Endothelial cell of hepatic sinusoid (primary cell): ENCODE measurements around the gene PPP1R36.
"Not testable (repeated sequence)": the region's sequence is repeated elsewhere in the genome, so short reads cannot be mapped to it uniquely, and the experiment has no call there.

Experiments
- in situ Hi-C: cut with HindIII; loops from 2 replicates; pipeline ENCODE4 v1.10.0; 2017; ENCODE audit warnings: low sequenced_read_pairs

The PPP1R36 gene

GRCh38 chr14:64610049-64610746 is 60.4 kb downstream of the PPP1R36 start:
- in situ Hi-C loops = loop anchor here (5.0 kb wide), 1 partner anchor 68 kb away; the partner anchor contains the start of gene HSPA2

GRCh38 chr14:64611358-64612020 is 61.7 kb downstream of the PPP1R36 start:
- in situ Hi-C loops = loop anchor here (5.0 kb wide), 1 partner anchor 69 kb away; the partner anchor contains the start of gene HSPA2

- in situ Hi-C loops = loop anchor here (5.0 kb wide), 1 partner anchor 70 kb away; the partner anchor contains the start of gene HSPA2
These were observed 62.2 kb downstream of the PPP1R36 start for GRCh38 chr14:64612021-64612380.

- in situ Hi-C loops = loop anchor here (5.0 kb wide), 1 partner anchor 71 kb away; the partner anchor contains the start of gene HSPA2
These were observed 63.4 kb downstream of the PPP1R36 start for GRCh38 chr14:64612971-64613666.

- in situ Hi-C loops = loop anchor here (5.0 kb wide), 1 partner anchor 72 kb away; the partner anchor contains the start of gene HSPA2
These were observed 64.4 kb downstream of the PPP1R36 start for GRCh38 chr14:64614166-64614565.

GRCh38 chr14:64614805-64615391 is 65.1 kb downstream of the PPP1R36 start:
- in situ Hi-C loops = loop anchor here (5.0 kb wide), 1 partner anchor 73 kb away; the partner anchor contains the start of gene HSPA2

GRCh38 chr14:64617872-64618408 is 68.2 kb downstream of the PPP1R36 start:
- in situ Hi-C loops = not testable (repeated sequence)

- in situ Hi-C loops = no loop called here
These were observed 71.1 kb downstream of the PPP1R36 start for GRCh38 chr14:64620910-64621309.

GRCh38 chr14:64623554-64624165 is 73.9 kb downstream of the PPP1R36 start:
- in situ Hi-C loops = no loop called here

GRCh38 chr14:64625386-64626232 is 75.8 kb downstream of the PPP1R36 start:
- in situ Hi-C loops = no loop called here

GRCh38 chr14:64628940-64629408 is 79.2 kb downstream of the PPP1R36 start:
- in situ Hi-C loops = no loop called here

- in situ Hi-C loops = no loop called here
These were observed 81.0 kb downstream of the PPP1R36 start for GRCh38 chr14:64630778-64631177.

GRCh38 chr14:64631222-64631621 is 81.5 kb downstream of the PPP1R36 start:
- in situ Hi-C loops = not testable (repeated sequence)

GRCh38 chr14:64632056-64632455 is 82.3 kb downstream of the PPP1R36 start:
- in situ Hi-C loops = no loop called here

- in situ Hi-C loops = no loop called here
These were observed 84.8 kb downstream of the PPP1R36 start for GRCh38 chr14:64634558-64634957.

GRCh38 chr14:64636208-64636979 is 86.6 kb downstream of the PPP1R36 start:
- in situ Hi-C loops = no loop called here

GRCh38 chr14:64636980-64637429 is 87.2 kb downstream of the PPP1R36 start:
- in situ Hi-C loops = no loop called here

- in situ Hi-C loops = no loop called here
These were observed 88.1 kb downstream of the PPP1R36 start for GRCh38 chr14:64637735-64638473.
